LNCaP clone FGC (cell line): ENCODE measurements around the gene PCBP2.

Source experiments
- DNase-seq: peaks from one replicate; pipeline ENCODE4 v3.0.0-alpha.2; 2011; ENCODE audit warnings: low read depth
- H3K4me3 ChIP-seq: 2 replicates; pipeline ENCODE4 v1.5.1; 2011; ENCODE audit warnings: mild to moderate bottlenecking, low read depth, low read length, control low read depth
- TF ChIP-seq, protein P1 (sequence below): IDR thresholded peaks from 2 replicates; pipeline ENCODE4 v1.5.1; 2012; ENCODE audit warnings: mild to moderate bottlenecking; ENCODE audit not compliant: control insufficient read depth, insufficient read depth; ENCODE audit errors: extremely low read depth

Gene PCBP2

DNA sequence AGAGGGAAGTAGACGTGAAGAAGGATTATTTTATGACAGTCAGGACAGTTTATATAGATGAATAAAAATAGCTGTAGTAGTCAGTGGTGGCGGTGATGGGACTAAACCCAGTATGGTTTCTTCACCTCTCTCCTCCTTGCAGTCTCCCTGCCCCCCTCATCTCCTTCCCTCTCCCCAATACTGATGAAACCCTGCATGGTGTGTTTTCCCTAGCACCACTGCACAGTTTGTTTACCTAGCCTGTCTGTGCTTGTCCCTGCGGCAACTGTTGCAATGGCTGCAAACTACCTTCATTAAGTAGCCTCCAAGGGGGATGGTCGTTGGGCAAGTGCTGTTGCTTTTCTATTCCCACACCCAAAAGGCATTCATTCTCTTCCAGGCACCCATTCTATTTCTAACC, 14.7 kb downstream of the PCBP2 start:
- TF ChIP-seq, protein P1, sequence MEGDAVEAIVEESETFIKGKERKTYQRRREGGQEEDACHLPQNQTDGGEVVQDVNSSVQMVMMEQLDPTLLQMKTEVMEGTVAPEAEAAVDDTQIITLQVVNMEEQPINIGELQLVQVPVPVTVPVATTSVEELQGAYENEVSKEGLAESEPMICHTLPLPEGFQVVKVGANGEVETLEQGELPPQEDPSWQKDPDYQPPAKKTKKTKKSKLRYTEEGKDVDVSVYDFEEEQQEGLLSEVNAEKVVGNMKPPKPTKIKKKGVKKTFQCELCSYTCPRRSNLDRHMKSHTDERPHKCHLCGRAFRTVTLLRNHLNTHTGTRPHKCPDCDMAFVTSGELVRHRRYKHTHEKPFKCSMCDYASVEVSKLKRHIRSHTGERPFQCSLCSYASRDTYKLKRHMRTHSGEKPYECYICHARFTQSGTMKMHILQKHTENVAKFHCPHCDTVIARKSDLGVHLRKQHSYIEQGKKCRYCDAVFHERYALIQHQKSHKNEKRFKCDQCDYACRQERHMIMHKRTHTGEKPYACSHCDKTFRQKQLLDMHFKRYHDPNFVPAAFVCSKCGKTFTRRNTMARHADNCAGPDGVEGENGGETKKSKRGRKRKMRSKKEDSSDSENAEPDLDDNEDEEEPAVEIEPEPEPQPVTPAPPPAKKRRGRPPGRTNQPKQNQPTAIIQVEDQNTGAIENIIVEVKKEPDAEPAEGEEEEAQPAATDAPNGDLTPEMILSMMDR: no peak
- no peak for DNase-seq
- H3K4me3 ChIP-seq: no peak overlapping the region

DNA sequence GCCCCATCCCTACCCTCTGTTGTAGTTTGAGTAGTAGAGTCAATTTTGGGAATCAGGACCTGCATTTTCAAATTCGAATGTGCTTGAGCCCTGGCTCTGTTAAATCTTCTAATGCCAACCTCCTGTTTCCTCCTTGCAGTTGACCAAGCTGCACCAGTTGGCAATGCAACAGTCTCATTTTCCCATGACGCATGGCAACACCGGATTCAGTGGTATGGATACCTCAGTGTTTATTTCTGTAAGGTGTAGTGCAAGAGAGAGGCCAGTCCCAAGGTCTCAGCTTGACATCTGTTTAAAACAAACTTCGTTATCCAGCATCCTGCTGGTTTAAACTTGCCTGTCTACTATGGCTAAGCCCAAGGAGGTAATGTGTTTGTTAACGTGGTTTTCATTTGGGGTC, 15.2 kb downstream of the PCBP2 start:
- no peak for DNase-seq
- TF ChIP-seq, protein P1: no peak
- H3K4me3 ChIP-seq: no peak overlapping the region

DNA sequence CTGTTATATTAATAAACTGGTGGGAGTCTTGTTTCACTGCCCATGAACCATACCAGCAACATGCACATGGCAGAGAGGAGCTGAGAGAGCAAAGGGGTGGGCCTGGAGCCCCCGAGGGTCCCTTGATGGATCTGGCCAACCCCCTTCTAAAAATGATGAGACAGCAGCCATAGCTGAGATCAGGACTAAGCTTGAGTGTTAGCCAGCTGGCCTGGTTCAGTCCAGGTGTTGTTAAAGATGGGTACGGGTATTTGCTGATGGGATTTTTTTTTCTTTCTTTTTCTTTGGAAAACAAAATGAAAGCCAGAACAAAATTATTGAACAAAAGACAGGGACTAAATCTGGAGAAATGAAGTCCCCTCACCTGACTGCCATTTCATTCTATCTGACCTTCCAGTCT, 16.0 kb downstream of the PCBP2 start:
- no peak overlapping the region for H3K4me3 ChIP-seq
- TF ChIP-seq, protein P1: no peak
- DNase-seq: no peak

DNA sequence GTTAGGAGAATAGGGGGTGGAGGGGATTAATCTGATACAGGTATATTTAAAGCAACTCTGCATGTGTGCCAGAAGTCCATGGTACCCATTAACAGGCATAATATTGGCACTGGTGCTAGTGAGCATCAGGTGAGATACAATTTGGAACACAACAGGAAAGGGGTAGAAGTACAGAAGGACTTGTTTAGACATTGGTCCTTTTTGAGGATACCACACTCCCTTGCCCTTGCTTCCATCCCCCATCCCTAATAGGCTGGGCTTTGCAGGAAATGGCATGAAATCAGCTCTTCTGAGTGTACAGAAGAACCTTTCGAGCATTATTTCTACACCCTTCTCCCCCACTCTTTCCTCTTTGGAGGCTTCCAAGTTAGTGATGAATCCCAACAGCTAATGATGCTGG, 16.4 kb downstream of the PCBP2 start:
- H3K4me3 ChIP-seq: no peak overlapping the region
- DNase-seq: no peak
- TF ChIP-seq, protein P1: no peak

DNA sequence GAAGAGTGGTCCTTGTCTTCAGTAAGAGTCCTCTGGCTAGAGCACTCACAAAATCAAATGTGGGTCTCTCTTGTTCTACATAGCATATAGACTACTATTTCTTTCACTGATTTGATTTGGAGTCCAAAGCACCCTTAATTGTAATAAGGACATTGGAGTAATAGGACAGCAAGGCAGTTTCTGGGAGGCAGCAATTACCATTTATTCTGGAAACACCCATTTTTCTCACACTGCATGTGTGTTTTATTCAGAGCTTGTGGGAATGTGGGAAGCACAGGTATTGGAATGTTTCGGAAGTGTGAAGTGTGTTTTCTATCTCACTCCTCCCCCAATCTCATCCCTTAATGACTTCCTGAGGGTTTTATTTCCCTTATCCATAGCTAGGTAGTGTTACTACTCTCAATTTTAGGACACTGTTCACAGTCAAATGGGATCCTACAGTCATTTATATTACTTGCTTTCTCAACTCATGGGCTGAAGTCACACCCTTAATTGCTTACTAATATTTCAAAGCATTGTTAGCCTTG, 20.2 kb downstream of the PCBP2 start:
- H3K4me3 ChIP-seq: no peak overlapping the region
- DNase-seq: no peak
- TF ChIP-seq, protein P1: no peak

DNA sequence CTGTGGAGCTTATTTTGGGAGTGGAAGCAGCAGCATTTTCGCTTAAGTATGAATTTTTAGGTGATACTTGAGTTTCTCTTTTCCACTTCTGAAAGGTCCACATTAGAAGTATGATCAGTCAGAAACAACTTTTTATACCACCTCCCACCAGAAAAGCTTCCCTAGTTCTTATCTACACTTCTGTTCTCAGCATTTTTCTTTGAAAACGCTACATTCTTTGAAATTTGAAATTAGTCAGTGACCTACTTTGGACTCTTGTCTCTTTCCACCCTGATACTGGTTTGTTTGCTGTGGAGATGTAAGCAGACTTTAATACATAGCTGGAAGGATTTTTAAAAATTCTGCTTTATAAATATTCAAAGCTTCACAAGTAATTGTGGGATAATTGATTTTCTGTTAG, 22.2 kb downstream of the PCBP2 start:
- H3K4me3 ChIP-seq: no peak overlapping the region
- DNase-seq: no peak
- TF ChIP-seq, protein P1: no peak

DNA sequence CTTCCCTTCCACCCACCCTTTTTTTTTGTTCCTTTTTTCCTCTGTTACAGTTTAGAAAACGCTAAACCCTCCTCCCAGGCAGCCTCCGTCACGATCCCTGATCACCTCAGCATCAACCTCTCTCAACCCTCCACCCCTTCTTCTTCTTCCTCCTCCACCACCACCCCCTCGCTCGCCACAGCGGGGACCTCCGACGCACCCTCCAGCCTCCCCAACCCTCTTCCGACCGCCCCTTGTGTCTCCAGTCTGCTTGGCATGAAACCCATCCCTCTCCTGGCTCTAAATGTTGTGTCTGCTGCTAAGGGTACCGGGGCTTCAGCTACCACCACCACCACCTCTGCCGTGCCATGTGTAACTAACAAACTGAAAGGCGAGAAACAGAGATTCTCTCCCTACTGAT, 22.9 kb downstream of the PCBP2 start:
- TF ChIP-seq, protein P1: no peak
- DNase-seq: no peak
- H3K4me3 ChIP-seq: no peak overlapping the region
